ENCODE measurements around the gene PHACTR1.
"Not testable (repeated sequence)": the region's sequence is repeated elsewhere in the genome, so short reads cannot be mapped to it uniquely, and the experiment has no call there.

Gene PHACTR1

GRCh38 chr6:12716298-12716916, at the start of gene PHACTR1:
TSS of gene PHACTR1 (plus strand) at chr6:12716767.
- DNase-seq: no peak

GRCh38 chr6:12666886-12667285, 49.7 kb upstream of the PHACTR1 start:
- DNase-seq: no peak

DNA sequence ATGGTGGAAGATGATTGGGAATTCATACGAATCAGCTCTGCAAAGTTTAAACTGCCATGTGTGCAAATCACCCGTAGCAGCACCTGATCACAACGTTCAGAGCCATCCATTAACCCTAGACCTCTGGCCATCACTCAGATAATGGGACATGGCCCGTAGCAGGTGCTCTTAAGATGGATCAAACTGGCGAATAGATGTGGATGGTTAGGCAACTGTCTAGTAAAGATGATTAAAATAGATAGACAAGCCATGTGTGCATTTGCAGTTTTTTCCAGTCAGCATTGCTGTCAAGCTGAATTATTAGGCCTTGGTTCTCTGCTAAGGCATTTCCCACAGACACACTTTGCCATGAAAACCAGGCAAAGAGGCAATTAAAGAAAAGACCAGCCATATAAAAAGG, 40.6 kb upstream of the PHACTR1 start:
- no peak for DNase-seq

- DNase-seq: no peak
Measured at GRCh38 chr6:12679341-12679740, 37.2 kb upstream of the PHACTR1 start.

DNA sequence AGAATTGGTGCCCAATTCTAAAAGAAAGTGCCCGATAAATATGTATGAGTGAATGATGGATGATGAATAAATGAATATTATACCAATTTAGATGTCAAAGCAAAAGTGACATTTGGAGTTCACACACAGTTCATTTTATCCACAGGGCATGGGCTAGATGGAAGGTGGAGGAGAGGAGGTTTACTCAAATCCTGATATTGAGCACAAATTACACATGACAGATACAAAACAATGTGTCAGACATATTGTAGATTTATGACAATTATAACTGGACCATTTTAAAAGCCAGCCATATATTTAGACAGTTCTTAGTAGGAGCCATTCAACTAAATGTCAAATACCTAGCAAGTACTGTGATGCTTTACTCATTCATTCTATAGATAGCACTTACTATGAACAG, 23.4 kb upstream of the PHACTR1 start:
- no peak for DNase-seq

DNA sequence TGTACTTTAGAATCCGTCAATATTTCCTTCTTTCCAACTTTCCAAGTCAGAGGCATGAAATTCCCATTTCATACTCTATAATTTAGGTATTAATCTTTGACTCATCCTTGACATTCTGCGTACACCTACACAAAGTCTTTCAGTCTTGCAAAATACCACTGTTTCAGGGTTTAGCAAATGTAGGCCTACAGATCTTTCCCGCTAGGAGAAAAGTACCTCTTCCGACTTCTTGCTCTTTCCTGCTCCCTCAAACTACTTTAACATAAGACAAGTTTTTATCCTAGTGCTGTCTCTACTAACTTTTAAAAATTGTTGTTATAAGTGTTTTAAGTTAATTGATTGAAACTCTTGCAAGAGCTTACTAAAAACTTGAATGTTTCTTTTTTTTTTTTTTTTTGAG, 18.3 kb upstream of the PHACTR1 start:
- DNase-seq: no peak

DNA sequence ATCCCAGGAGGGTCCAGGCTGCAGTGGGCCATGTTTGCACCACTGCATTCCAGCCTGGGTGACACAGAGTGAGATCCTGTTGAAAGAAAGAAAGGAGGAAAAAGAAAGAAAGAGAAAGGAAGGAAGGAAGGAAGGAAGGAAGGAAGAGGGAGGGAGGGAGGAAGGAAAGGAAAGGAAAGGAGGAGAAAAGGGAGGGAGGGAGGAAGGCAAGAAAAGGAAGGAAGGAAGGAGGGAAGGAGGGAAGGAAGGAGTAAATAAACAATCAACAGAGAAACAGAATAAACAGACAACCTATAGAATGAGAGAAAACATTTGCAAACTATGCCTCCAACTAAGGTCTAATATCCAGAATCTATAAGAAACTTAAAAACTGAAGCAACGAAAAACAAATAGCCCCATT, 11.6 kb upstream of the PHACTR1 start:
- no peak for DNase-seq

- no peak for DNase-seq
Measured at GRCh38 chr6:12709116-12709515, 7.5 kb upstream of the PHACTR1 start.

DNA sequence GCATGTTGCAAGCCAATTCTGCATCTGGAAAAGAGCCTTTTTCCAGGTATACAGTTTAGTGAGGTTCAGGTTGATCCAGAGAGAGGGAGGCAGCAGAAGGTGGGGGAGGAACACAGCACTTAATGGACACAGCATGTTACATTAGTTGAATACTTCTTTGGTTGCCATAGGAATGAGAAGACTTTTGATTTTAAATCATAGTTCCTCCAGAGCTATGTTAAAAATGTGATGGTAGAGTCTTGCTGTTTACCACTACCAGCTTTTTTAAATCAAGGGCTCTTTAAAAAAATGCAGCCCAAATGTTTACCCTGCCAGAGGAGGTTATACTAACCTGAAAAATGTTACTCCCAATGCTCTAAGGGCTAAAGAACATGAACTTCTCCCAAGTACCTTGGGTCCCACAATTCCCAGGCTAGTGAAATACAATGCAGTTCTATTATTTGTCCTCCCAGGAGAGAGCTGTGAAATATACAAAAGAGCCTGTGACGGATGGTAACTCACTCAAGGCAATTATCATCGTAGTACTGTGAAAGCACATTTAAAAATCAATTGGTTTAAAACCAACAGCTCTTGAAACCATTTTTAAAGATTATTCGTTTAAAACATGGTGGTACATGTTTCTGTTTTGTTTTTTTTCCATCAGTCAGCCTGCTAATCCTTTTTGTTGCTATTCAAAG, 6.9 kb upstream of the PHACTR1 start:
- DNase-seq: no peak

DNA sequence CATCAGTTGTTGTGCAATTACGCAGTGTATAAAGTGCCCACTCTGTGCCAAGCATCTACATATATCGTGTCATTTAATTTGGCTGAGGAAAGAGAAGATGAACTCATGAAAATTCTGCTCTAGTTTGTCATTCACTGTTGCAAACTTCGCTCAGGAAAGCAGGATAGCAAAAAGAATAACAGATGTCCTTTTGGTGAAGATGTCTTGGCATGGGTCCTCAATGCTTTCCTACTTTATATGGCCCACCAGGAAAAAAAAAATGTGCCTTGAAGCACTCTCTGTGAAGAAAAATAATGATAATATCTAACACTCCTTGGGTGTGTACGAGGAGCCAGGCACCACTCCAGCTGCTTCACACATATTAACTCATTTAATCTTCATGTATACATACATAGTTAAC, 5.6 kb upstream of the PHACTR1 start:
- no peak for DNase-seq

- no peak for DNase-seq
Measured at GRCh38 chr6:12714022-12714421, 2.5 kb upstream of the PHACTR1 start.

- no peak for DNase-seq
Measured at GRCh38 chr6:12715437-12715836, 1.1 kb upstream of the PHACTR1 start.

DNA sequence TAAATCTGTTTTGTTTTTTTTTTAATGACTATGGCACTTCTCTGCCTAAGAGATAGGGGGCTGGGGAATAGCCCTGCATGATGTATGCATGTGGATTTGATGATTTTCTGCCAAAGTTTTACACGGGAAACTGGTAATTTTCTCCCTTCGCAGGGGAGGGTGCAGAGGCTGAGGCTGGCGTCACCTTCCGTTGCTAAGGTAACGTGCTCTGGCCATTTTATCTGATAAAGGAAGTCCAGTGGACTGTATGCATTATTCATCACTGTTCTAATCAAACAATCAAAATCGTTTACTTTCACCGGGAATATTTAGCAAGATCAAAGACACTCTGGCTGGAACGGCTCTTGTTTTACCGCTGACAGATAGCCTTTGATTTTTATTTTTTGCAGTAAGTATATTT, 789 bp downstream of the PHACTR1 start:
- DNase-seq: no peak

- no peak for DNase-seq
Measured at GRCh38 chr6:12718015-12718414, 1.4 kb downstream of the PHACTR1 start.

- DNase-seq: no peak
Measured at GRCh38 chr6:12719017-12719416, 2.5 kb downstream of the PHACTR1 start.

GRCh38 chr6:12720310-12720709, 3.7 kb downstream of the PHACTR1 start:
- no peak for DNase-seq

- no peak for DNase-seq
Measured at GRCh38 chr6:12725263-12725662, 8.7 kb downstream of the PHACTR1 start.

- no peak for DNase-seq
Measured at GRCh38 chr6:12729467-12729866, 12.9 kb downstream of the PHACTR1 start.

- not testable (repeated sequence) for DNase-seq
Measured at GRCh38 chr6:12730809-12731208, 14.2 kb downstream of the PHACTR1 start.

DNA sequence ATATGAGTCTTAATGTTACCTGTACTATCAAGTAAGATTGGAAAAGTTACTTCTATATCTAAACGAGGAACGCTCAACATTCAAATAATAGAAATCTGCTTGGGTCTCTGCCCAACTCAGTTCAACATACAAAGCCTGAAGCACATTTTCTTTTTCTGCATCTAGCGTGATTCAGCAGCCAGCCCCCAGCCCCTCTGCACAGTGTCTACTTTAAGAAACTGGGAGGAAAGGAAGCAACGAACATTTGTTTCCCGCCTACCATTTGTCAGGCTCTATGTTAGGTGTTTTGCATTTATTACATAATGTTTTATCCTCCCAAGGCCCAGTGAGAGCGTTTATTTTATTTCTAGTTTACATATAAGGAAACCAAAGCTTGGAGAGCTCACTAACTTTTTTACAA, 17.3 kb downstream of the PHACTR1 start:
- DNase-seq: no peak

DNA sequence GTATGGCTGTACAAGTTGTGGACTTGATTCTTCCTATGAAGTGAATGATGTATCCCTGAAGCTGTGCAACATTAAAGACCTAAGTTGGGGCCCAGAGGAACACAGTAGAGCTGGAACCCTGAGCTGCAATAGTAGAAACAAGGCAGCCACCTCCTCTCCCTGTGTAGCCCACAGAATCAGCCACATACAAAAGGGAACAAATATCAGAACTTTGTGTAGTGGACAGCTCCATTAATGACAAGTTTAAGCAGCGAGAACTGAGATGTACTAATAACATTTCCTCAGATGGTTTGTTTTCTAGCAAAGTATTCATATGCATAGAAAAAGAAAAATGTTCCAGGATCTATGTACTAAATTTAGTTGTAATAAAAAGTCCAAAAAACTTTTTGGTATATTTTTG, 19.2 kb downstream of the PHACTR1 start:
- DNase-seq: no peak

GRCh38 chr6:12748411-12748810, 31.8 kb downstream of the PHACTR1 start:
- DNase-seq: no peak

GRCh38 chr6:12748815-12749521, 32.4 kb downstream of the PHACTR1 start:
- no peak for DNase-seq

Measured in hematopoietic multipotent progenitor cell treated with erythropoietin and hydrocortisone succinate and interleukin-3 and kit ligand, for 8 days (in vitro differentiated cells).